ENCODE measurements around the gene FOSL1.

Gene FOSL1

GRCh38 chr11:65868076-65868667 lies 32.0 kb downstream of the FOSL1 start:
- no peak overlapping the region for H3K4me3 ChIP-seq (ENCODE audit: low read length)
- no peak for DNase-seq (ENCODE audit: low read depth, low spot score)

GRCh38 chr11:65867284-65868071 lies 32.7 kb downstream of the FOSL1 start:
- DNase-seq (ENCODE audit: low read depth, low spot score), result no peak
- H3K4me3 ChIP-seq (ENCODE audit: low read length), result no peak overlapping the region

GRCh38 chr11:65866509-65867283 lies 33.5 kb downstream of the FOSL1 start:
- DNase-seq (ENCODE audit: low read depth, low spot score), result no peak
- H3K4me3 ChIP-seq (ENCODE audit: low read length), result no peak overlapping the region

- H3K4me3 ChIP-seq (ENCODE audit: low read length), result no peak overlapping the region
- DNase-seq (ENCODE audit: low read depth, low spot score), result no peak
These were observed 34.5 kb downstream of the FOSL1 start for GRCh38 chr11:65865550-65866172.

GRCh38 chr11:65864706-65865471 lies 35.3 kb downstream of the FOSL1 start:
- no peak overlapping the region for H3K4me3 ChIP-seq (ENCODE audit: low read length)
- DNase-seq (ENCODE audit: low read depth, low spot score), result no peak

GRCh38 chr11:65863889-65864705 lies 36.1 kb downstream of the FOSL1 start:
- no peak for DNase-seq (ENCODE audit: low read depth, low spot score)
- H3K4me3 ChIP-seq (ENCODE audit: low read length), result no peak overlapping the region

- no peak overlapping the region for H3K4me3 ChIP-seq (ENCODE audit: low read length)
- no peak for DNase-seq (ENCODE audit: low read depth, low spot score)
These were observed 37.0 kb downstream of the FOSL1 start for GRCh38 chr11:65862941-65863888.

- DNase-seq (ENCODE audit: low read depth, low spot score), result no peak
- H3K4me3 ChIP-seq (ENCODE audit: low read length), result no peak overlapping the region
These were observed 37.9 kb downstream of the FOSL1 start for GRCh38 chr11:65862191-65862735.

GRCh38 chr11:65861533-65862183 lies 38.5 kb downstream of the FOSL1 start:
- DNase-seq (ENCODE audit: low read depth, low spot score), result no peak
- peak overlapping the region; percentile 96 for H3K4me3 ChIP-seq (ENCODE audit: low read length)

GRCh38 chr11:65861165-65861505 lies 39.1 kb downstream of the FOSL1 start:
- DNase-seq (ENCODE audit: low read depth, low spot score), result no peak
- H3K4me3 ChIP-seq (ENCODE audit: low read length), result peak overlapping the region; percentile 96

GRCh38 chr11:65860278-65861164 lies 39.7 kb downstream of the FOSL1 start, which contains the start of gene MUS81:
MUS81 (plus strand) TSS chr11:65860433; CDS start chr11:65860754, 321 bp downstream.
- H3K4me3 ChIP-seq (ENCODE audit: low read length), result peak within 1 kb of the TSS; percentile 96
- peak; percentile 97 for DNase-seq (ENCODE audit: low read depth, low spot score)

GRCh38 chr11:65859812-65860277 lies 40.3 kb downstream of the FOSL1 start:
- H3K4me3 ChIP-seq (ENCODE audit: low read length), result peak overlapping the region; percentile 96
- DNase-seq (ENCODE audit: low read depth, low spot score), result no peak

- peak overlapping the region; percentile 96 for H3K4me3 ChIP-seq (ENCODE audit: low read length)
- DNase-seq (ENCODE audit: low read depth, low spot score), result peak; percentile 99
These were observed 40.9 kb downstream of the FOSL1 start for GRCh38 chr11:65859095-65859811.

- peak overlapping the region; percentile 96 for H3K4me3 ChIP-seq (ENCODE audit: low read length)
- no peak for DNase-seq (ENCODE audit: low read depth, low spot score)
These were observed 41.5 kb downstream of the FOSL1 start for GRCh38 chr11:65858681-65859087.
